CD4-positive, alpha-beta T cell treated with Interleukin-1 beta for 1 hour (primary cell): ENCODE results near the gene ADTRP.
A peak's percentile ranks its signal among the peaks of the same experiment; 100 is the strongest.

ENCODE experiments used
- DNase-seq, 2 donors: peaks; one replicate each; pipeline ENCODE4 v3.0.0-alpha.2; 2020 to 2022

ADTRP gene, protein sequence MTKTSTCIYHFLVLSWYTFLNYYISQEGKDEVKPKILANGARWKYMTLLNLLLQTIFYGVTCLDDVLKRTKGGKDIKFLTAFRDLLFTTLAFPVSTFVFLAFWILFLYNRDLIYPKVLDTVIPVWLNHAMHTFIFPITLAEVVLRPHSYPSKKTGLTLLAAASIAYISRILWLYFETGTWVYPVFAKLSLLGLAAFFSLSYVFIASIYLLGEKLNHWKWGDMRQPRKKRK

DNA sequence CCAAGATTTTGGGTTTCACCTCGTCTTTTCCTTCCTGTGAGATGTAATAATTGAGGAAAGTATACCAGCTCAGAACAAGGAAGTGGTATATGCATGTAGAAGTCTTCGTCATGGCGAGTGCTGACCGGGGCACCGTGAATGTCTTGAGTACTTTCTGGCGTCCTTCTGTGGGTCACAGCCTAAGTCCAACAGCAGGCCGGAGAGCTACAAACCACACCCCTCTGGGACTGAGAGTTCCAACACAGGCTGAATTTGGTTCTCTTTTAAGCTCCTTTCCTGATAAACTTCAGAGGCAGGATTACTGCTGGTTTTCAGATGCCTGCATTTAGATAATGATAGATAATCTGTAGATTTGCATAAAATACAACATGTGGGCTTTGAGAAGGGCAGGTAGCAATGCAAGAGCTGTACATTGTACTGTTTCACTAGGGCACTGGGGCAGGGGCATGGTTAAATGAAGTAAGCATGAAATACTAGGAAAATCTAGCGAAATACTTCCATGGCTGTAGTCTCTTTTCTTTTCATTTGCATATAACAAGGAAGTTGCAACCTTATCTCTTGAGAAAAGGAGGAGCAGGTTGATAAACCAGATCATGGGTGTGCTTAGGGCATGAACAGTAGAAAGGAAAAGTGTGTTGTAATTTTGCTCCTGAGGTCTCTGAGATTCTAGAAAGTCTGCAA is at the start of gene ADTRP:
Gene ADTRP, minus strand, starts transcription at position 156 of the 681 bp plus-strand sequence. Its CDS starts 44 bp downstream, at position 112.
- peak in 1 of 2 donors; percentile 21 for DNase-seq

DNA sequence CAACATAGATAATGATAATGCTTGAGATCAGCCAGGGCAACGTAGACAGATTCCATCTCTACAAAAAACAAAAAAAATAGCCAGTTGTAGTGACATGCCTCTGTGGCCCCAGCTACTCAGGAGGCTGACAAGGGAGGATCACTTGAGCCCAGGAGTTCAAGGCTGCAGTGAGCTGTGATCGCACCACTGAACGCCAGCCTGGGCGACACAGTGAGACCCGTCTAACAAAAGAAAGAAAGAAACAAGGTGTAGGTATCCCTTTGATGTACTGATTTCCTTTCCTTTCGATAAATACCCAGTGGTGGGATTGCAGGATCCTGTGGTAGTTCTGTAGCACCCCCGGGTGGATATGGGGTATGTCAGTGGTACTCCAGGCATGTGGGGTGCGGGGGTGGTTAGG is 48.2 kb upstream of the ADTRP start:
- no peak for DNase-seq

DNA sequence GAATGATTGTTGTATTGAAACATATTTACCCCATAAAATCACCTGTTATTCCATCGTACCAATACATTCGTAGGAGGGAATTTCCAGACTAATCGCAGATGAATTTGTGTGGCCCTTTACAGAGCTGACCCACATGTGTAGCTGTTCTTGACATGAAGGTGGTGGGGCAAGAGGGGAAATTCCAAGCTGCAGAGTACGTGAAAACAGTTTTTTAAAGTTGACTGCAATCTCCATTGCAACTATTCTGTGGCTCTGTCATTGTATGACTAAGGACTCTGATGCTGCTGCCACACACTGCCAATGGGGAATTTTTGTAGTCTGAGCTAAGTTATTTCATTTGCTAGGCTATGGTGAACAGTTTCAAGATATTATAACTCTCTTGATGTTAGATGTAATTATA is 46.4 kb upstream of the ADTRP start:
- peak in 1 of 2 donors; percentile 13 for DNase-seq

DNA sequence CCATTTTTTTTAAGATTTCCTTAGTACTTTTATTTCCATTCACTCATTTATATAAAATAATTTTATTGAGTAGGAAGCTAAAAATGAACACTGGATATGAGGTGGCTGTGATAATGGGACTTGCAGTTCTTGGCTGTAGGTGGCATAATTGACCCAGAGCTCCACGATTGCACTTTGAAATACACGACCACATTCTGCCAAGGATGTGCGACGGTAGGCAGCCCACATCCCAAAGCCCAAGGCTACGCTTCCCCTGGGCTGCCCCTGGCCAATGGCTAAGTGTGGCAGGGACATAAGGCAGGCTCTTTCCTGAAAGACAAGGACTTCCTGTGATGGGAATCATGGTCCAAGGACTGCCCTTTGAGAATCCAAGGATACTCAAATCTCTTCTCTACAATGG is 43.7 kb upstream of the ADTRP start:
- DNase-seq: peak; percentile 6 to 14

DNA sequence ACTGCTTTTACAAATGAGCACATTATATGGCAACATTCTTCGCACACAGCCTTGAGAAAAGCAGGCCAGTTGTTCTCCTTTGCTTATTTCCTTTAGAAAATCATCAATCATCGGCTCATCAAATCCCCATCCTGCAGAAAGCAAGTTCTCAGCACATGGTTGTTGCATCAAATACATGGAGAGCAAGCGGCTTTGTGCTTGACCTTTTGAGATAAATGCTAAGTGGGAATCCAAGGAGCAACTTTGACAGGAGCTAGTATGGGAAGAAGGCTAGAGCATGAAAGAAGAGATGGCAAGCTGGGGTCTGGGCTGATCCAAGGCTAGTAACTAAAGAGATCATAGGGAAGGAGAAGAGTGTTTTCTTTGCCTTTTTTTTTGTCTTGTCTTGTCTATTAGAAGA is 43.2 kb upstream of the ADTRP start:
- no peak for DNase-seq

DNA sequence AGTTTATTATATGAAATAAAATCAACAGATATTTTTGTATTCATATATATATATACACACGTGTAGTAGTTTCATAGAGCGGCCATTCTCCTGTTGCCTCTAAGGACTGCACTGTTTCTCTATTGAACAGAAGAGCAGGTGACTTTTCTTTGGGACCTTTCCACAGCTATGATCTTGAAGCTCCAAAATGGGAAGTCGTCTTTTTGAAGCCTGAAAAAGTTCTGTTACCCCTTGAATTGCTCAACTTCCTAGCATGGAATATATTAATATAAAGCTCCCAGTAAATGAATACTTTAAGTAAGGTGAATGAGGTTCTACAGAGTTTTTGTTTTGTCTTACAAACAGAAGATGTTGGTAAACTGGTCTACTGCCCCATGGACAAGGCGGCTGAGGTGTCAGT is 42.2 kb upstream of the ADTRP start:
- no peak for DNase-seq

DNA sequence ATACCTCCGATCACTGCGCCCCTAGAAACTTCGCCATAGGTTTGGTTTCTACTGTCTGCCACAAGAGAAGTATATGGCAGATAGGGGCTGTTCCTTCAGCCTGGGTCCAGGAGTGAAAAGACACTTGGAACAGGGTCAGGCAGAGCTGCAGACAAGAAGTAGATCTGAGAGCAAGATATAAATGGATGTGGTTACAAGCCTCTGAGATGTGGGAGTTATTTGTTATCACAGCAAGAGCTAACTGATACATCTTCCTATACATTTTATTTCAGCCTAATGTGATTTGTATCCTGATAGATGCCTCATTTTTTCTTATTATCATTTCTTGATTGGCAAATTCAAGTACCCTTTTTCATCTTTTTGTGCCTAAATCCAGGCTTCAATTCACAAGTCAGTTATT is 40.9 kb upstream of the ADTRP start:
- no peak for DNase-seq

DNA sequence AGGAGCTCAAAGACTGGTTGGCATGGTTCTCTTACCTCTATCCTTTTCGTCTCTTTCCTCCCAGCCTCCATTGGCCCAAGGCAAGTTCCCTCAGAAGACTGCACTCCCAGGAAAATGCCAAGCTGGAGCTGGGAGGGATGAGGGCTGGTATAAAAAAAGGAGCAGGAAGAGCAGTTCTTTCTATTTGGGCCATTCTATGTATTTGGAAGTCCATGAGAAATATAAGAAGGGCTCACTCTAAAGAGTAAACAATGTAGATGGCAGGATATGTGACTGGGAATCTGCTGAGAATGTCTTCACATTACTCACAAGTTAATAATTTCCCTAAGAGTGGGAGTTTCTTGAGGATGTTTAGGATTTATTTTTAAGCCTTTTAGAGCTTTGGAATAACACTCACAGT is 36.6 kb upstream of the ADTRP start:
- DNase-seq: no peak

DNA sequence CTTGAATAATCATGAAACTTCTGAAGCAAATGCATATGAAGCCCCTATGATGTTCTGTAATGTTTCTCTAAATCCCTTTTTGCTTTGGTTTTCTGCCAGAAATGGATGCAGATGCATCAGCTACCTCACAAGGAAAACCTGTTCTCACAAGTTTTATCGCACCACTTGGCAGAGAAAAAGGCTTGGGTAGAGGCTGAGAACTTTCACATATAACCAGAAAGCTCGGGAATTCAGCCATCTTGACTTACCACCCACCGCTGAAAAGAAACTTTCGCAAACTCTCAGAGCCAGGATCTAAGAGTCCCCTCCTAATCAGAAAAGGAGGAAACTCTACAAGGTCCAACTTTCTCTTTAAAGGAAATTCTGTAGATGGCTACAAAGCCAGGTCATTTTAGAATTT is 36.2 kb upstream of the ADTRP start:
- no peak for DNase-seq

DNA sequence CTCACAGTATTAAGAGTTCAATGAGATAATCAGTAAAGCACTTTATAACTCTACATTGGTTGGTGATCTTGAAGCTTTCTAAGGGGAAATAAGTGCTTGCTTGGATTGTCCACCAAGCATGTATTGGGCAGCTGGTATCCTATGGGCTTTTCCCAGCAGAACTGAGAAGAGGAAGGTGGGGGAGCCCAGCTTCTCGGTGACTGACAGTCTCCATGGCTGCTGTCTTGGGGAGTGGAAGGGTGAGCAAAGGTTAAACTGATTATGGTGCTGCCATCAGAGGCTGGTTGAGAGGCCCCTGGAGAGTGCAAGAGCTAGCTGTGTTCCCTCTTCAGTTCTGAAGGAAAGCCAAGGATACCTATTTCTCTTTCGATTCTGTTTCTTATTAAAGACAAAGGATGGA is 35.5 kb upstream of the ADTRP start:
- no peak for DNase-seq

DNA sequence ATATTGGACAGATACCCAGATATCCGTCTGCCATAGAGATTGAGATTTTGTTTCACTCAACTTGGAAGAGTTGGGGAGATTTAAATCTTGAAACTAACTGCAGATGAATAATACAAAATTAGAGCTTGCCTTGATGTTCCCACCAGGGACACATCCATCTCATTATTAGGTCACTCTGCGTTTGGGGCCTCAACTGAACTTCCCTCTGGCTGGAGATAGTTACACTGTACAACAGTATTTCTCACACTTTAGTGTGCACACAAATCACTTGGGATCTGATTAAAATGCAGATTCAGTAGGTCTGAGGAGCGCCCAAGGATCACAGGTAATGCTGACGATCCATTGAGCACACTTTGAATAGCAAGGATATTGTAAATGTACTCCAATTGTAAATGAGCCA is 35.0 kb upstream of the ADTRP start:
- DNase-seq: no peak

DNA sequence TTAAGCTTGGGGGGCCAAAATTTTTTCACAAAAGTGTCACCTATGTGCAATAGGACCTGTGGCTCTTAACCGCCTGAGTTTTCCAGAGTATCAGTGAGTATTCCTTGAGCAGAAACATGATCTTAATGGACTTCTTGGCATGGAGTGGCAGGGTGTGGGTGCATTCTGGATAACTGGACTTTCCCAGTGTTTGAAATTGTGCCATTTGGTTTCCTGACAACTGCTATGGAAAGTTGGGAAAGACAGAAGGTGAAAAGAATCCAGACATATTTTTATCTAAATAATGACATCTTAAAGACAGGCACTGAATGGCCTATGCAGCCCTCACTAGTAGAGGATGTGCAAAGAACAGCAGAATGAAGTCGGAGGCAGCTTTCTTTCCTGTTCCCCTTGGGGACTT is 34.3 kb upstream of the ADTRP start:
- DNase-seq: no peak

DNA sequence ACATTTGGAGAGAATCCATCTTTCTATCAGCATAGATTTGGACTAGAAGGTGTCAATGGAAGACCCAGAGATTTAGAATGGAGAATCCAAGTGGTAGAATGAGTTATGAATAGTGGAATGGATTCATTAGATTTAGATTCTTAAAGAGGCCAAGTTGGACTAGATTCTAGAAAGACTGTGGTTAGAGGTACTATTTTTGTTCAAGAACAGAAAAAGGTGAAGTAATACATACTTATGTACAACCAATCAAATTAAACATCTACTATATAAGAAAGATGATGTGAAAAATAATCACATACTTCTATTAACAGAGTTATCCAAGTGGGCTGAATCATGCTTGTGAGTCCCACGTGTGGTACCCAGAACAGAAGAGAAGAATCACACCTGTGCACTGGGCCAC is 33.8 kb upstream of the ADTRP start:
- DNase-seq: no peak

DNA sequence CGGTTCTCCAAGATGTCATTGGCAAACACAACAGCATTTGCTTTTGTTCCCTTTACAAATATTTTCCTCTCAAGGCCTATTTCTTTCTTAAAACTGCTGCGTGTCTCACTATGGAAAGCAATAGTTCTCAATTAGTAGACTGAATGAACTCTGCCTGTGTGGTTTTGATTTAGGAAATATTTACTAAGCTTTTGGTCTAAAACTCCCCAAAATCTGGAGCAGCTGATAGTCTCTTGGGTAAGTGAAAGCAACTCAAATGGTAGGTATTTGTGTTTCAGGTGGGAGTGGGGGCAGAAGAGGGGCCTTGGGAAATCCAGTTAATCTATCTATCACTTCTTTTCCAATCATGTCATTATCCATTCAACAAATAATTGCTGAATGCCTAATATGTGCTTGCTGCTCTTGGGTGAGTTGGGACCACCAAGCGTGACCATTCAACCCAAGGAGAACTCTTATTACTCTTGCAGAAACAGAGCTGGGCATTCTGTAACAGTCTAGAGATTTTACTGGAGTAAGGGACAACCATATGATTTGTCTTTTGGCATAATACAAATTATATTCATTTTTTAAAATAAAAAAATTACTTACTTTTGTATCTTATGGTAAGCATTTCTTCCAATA is 33.2 kb upstream of the ADTRP start:
- DNase-seq: no peak

DNA sequence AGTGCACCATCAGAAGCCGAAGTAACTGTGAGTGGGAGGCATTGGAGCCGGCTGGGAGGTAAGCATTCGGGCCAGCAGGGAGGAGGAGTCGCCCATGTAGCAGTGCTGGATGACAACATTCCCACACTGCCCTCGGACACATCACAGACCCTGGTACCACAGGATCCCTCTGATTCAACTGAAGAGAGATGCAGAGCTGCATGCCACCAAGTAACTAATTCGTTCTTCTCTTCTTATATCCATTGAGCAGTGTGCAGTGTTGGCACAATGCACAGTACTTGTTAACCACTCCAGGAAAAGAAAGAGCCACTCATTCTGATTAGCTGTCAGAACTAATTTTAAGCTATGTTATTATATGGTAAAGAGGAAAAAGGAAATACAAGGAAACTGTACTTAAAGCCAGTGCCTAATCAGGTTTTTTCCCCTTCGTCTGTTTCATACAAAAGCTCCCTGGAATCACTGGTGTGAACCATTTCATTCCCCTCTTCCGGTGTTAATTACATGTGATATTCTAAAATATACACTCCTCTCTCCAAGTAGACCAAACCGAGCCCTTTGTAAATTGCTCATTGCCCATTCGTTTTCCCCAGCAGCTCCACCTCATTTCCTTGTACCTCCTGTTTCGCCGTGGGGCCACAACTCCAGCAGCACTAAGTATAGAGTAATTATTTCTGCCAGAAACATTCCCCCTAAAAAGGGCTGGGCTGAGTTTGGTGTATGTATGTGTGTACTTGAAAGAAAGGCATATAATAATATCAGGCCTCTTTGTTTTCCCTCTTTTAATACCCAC is 32.4 kb upstream of the ADTRP start:
- no peak for DNase-seq

DNA sequence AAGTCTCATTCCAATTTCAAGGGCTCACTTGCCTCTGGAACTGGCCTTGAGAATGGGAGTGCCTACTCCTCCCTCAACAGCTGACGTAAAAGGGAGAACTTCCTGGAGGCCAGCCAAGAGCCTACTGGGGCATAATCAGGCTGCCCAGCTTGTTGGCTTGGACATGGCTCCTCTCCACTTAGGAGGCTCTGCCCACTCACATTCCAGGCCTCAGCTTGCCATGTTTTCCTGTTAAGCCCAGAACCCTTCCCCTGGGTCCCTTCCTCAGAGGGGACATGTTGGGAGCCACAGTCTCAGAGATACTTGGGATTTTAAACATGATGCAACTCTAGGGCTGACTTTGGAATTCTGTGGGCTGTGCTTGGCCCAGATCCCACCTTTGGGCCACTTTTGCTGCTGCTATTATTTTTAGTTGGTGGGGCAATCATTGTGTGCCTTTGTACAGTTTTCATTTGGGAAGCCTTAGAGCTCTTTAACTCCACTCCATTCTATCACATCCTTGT is 31.5 kb upstream of the ADTRP start:
- DNase-seq: no peak

DNA sequence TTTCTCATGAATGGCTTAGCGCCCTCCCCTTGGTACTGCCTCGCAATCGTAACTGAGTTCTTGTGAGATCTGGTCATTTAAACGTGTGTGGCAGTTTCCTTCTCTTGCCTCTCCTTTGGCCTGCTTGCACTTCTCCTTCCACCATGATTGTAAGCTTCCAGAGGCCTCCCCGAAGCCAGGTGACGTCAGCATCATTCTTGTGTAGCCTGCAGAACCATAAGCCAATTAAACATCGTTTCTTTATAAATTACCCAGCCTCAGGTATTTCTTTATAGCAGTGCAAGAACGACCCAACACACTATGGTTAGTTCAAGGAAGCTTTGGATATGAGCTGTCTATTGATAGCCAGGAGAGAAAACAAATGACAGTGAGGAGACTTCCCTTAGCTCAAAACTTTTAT is 29.5 kb upstream of the ADTRP start:
- no peak for DNase-seq

DNA sequence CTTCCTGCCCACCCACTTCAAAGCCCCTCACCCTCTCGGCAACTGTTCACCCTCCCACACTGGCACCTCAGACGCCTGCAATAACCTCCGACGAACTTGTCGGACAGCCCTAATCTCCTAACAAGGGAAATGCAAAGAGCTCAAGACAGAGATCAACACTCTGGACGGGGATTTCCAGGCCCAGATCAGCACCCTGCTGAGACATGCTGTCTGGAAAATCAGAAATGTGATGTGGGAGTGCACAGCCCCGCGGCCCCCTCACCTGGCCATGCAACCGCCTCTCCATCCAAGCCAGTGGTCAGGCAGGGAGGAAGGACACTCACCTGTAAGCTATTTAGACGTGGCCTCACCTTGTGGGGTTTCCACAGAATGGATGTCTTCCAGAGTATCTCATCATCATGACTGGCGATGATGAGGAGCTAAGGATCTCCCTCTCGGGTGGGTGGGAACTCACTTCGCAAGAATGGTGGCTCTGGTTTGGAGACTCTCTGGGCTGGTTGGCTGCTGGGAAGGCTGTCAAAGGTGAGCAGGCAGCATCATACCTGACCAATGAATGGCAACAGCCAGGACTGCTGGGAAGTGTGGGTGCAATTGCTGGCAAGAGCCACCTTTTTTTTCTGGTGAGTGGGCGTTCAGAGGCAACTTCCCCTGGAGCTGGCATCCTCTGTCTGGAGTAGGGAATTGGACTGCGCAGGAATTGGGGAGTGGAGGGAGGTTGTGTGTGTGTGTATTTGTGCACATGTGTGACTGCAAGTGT is 28.1 kb upstream of the ADTRP start:
- no peak for DNase-seq

DNA sequence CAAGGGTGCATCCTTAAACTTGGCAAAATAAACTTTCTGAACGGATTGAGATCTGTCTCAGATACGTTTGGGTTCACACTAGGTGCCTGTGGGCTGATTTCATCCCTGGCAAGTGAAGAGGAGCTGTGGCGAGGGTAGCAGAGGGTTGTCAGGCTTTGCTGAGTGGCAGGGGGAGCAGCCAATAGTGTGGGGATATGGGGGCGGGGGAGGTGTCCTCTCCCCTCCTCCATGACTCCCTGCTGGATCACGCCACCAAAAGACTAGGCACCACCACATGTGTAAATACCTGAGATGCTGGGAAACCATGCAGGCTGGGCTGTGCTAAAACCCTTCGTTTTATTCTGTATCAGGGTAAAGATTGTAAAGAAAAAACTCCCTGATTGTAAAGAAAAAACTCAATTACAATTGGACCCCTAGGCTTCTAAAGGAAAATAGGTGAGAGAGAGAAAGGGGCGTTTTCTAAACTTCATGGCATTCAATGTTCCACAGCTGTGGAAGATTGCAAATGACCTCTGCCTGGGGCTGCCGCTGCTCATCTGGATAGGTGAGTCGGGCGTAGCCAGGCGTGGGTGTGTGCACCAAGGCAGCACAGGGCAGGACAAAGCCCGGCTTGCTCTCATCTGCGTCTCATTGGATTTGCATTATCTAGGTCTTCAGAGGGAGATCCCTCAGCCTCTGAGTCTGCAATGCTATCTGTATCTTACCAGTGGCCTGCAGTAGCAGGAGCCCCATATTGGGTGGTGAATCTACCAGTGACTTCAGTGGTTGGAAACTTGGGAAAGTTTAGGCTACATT is 26.9 kb upstream of the ADTRP start:
- DNase-seq: no peak

DNA sequence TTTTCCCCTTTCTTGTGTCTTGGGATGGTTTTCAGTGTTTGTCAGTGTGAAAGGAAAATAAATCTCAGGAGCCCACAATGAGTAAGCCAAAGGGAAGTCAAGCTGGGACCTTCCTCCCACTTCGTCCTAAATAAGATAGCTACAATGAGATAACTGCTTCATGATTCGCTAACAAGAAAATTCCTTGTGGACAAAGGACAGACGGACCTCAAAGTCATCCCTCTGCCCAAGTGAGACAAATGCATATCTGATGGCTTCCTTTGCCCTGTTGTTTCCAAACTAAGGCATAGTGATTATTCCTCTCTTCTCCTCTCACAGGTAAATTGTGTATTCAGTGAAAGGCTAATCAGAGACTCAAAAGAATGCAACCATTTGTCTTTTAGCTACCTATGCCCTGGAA is 26.1 kb upstream of the ADTRP start:
- DNase-seq: no peak

DNA sequence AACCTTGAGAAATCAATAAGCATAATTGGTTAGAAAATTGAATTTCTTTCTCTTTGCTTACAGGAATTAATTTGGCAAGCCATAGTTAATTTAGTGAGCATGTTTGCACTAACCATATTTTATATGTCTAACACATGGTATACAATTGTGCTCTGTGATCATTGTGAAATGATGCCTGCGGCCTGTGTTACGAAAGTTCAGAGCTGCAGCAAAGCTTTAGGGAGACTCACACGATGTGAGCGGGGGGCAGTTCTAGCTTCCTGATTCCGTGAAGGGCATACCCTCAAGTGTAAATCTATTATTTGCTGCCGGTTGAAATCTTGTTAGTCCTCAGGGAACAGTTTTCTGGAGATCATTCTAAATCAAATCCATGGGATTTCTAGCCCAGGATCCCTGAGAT is 25.5 kb upstream of the ADTRP start:
- DNase-seq: no peak

DNA sequence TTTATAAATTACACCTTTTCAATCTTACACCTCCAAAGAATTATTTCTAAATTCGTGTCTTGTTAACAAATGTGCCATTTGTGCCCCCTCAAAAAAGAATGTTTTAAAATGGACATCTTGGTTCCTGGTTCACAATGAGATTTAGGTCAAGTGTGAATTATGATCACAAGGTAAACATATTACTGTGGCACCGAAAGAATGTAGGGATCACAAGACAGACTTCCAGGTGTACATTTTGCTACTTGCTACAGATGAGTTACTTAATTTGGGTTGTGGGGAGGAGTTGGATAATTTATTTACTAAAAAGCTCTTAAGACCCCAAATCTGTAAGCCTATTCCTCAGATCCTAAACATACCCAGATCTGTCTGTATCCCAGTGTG is 25.0 kb upstream of the ADTRP start:
- no peak for DNase-seq
